A673 (cell line): ENCODE measurements around the gene MORN1.

Source experiments
- EZH2 ChIP-seq: fragments of 200-600 bp; sonication (generic); IDR thresholded peaks from 2 replicates; pipeline ENCODE4 v1.6.1; 2017; ENCODE audit warnings: borderline replicate concordance, low read depth, mild to moderate bottlenecking, mixed read lengths, antibody characterized with exemption, low read length; ENCODE audit not compliant: poor library complexity, severe bottlenecking
- TF ChIP-seq, protein P1 (sequence below): fragments of 300-800, 200-600 bp; sonication (generic); conservative IDR thresholded peaks from 2 replicates; pipeline ENCODE4 v1.5.1; 2017; ENCODE audit warnings: low read depth, mild to moderate bottlenecking, antibody characterized with exemption, low read length, moderate library complexity, mixed read lengths

DNA sequence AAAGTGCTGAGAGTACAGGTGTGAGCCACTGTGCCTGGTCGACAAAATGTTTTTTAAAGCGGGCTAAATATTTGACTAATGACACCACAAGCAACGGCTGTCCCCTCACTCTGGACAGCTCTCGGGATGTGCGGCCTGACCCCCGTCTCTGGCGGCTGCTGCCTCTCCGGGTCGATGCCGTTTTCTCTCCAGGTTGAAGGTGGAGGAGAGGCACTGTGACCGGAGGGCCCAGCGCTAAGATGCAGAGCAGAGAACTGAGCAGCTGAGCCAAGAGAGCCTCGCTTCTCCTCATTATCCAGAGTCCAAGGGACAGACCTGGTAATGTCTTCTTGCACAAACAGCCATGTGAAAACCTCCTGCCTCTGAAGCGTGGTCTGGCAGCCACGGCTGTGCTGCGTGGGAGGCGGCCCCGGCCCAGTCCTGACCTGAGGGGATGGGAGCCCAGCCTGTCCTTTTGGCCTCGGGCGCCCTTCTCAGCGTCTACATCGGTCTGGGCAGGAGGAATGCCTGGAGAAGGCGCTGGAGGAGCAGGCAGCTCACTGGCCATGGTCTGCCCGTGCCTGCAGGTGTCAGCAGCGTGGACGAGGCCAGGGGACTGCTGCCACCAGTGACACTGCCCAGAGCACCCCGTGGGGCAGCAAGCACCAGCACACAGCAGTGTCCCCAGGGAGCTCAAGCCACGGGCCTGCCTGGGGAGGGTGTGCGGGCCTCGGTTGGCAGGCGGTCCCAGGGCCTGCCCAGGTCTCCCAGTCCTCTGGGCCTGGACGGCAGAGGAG is 10.3 kb downstream of the MORN1 start:
- TF ChIP-seq EZH2 = no peak
- TF ChIP-seq, protein P1, sequence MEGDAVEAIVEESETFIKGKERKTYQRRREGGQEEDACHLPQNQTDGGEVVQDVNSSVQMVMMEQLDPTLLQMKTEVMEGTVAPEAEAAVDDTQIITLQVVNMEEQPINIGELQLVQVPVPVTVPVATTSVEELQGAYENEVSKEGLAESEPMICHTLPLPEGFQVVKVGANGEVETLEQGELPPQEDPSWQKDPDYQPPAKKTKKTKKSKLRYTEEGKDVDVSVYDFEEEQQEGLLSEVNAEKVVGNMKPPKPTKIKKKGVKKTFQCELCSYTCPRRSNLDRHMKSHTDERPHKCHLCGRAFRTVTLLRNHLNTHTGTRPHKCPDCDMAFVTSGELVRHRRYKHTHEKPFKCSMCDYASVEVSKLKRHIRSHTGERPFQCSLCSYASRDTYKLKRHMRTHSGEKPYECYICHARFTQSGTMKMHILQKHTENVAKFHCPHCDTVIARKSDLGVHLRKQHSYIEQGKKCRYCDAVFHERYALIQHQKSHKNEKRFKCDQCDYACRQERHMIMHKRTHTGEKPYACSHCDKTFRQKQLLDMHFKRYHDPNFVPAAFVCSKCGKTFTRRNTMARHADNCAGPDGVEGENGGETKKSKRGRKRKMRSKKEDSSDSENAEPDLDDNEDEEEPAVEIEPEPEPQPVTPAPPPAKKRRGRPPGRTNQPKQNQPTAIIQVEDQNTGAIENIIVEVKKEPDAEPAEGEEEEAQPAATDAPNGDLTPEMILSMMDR = no peak
